Caco-2 (cell line): ENCODE measurements around the gene DIO1. TPM values are rescaled to one million over a fixed set of nuclear protein-coding genes. Genes with fewer than 3 reads are reported as not detected.
A peak's percentile ranks its signal among the peaks of the same experiment; 100 is the strongest.

ENCODE experiments used
- BruUV-seq: library from RNA; stranded (reverse); fragments of 400-500 nt; replicated peaks from 2 replicates; lab custom pipeline; 2021; lab: Mats Ljungman, UMichigan
- CTCF ChIA-PET: fragments of 300-600 bp; sonication (Branson Sonifier 250); formaldehyde crosslinking; loops from one replicate; lab custom pipeline; 2022; ENCODE audit warnings: antibody characterized with exemption; lab: Charles Lee
- POLR2A ChIA-PET: fragments of 300-600 bp; sonication (Branson Sonifier 250); formaldehyde crosslinking; loops from one replicate; lab custom pipeline; 2022; ENCODE audit warnings: antibody characterized with exemption; lab: Charles Lee
- DNase-seq, 2 experiments: peaks; one replicate each; pipeline versions ENCODE4 v3.0.0 to v3.0.0-alpha.2; 2020 to 2022
- H3K27me3 ChIP-seq: replicated peaks from 2 replicates; pipeline ENCODE4 v1.6.0; 2011; ENCODE audit warnings: low read length; ENCODE audit not compliant: control insufficient read depth, insufficient read depth
- H3K36me3 ChIP-seq: 2 replicates; pipeline ENCODE4 v1.5.1; 2011; ENCODE audit warnings: low read length; ENCODE audit not compliant: control insufficient read depth, insufficient read depth
- H3K4me1 ChIP-seq: fragments of 250-450 bp; sonication (Bioruptor Pico); 2 replicates; pipeline ENCODE4 v1.5.1; 2020; ENCODE audit warnings: mild to moderate bottlenecking
- H3K4me3 ChIP-seq: 2 replicates; pipeline ENCODE4 v1.5.1; 2011; ENCODE audit warnings: low read depth, mild to moderate bottlenecking, control low read depth, low read length
- H3K9me3 ChIP-seq: fragments of 250-450 bp; sonication (Bioruptor Pico); 2 replicates; pipeline ENCODE4 v1.5.1; 2020; ENCODE audit warnings: mild to moderate bottlenecking, moderate library complexity
- H3K27ac Mint-ChIP-seq: one replicate; pipeline ENCODE4 v1.8.0; 2022; ENCODE audit warnings: mixed read lengths; ENCODE audit not compliant: unreplicated experiment
- H3K27me3 Mint-ChIP-seq: one replicate; pipeline ENCODE4 v1.8.0; 2022; ENCODE audit warnings: mixed read lengths; ENCODE audit not compliant: insufficient read depth, unreplicated experiment
- H3K36me3 Mint-ChIP-seq: one replicate; pipeline ENCODE4 v1.8.0; 2022; ENCODE audit warnings: mild to moderate bottlenecking, mixed read lengths; ENCODE audit not compliant: insufficient read depth, unreplicated experiment
- H3K4me1 Mint-ChIP-seq: one replicate; pipeline ENCODE4 v1.8.0; 2022; ENCODE audit warnings: low read depth, mixed read lengths; ENCODE audit not compliant: unreplicated experiment
- H3K4me3 Mint-ChIP-seq: one replicate; pipeline ENCODE4 v1.8.0; 2022; ENCODE audit warnings: mild to moderate bottlenecking, moderate library complexity, mixed read lengths; ENCODE audit not compliant: unreplicated experiment
- H3K9me3 Mint-ChIP-seq: one replicate; pipeline ENCODE4 v1.8.0; 2022; ENCODE audit warnings: mixed read lengths; ENCODE audit not compliant: unreplicated experiment
- intact Hi-C: fragments of 100-400 bp; cut with micrococcal nuclease; formaldehyde crosslinking; loops from one replicate; pipeline ENCODE4 v1.10.0; 2022; ENCODE audit not compliant: unreplicated experiment
- total RNA-seq: library from RNA; stranded (reverse); gene quantifications from 2 replicates; pipeline ENCODE4 v1.2.3, GENCODE V29; 2022
- TF ChIP-seq, protein P1 (sequence below), 2 experiments: fragments of 200-600 bp in 1 of 2; IDR thresholded peaks; 1 replicate in 1 of 2; 2 replicates in 1 of 2; pipeline versions ENCODE4 v1.5.1 to v1.8.0; 2011 to 2022; ENCODE audit warnings: antibody characterized with exemption in 1 of 2, control low read depth in 1 of 2, inconsistent platforms in 1 of 2, low read depth in 1 of 2, low read length in 1 of 2, mild to moderate bottlenecking in 1 of 2, moderate library complexity in 1 of 2; ENCODE audit not compliant: insufficient read depth in 1 of 2, severe bottlenecking in 1 of 2, unreplicated experiment in 1 of 2

Gene DIO1
- total RNA-seq, 1 experiment from 2014 or later: 7.1 TPM

- H3K27me3 ChIP-seq: no peaks in the 10 kb centered on the region
- Mint-ChIP-seq H3K36me3 (peaks cover 9% of the 10 kb centered on the region), H3K27ac (peak overlapping the region; percentile 89), H3K27me3 (no peaks in the 10 kb centered on the region), H3K4me1 (no peaks in the 10 kb centered on the region), H3K4me3 (peak overlapping the region; percentile 93), H3K9me3 (no peaks in the 10 kb centered on the region)
- BruUV-seq: TSS peak; percentile 42
- no peaks in the 10 kb centered on the region for H3K36me3 ChIP-seq
- peaks cover 11% of the 10 kb centered on the region for H3K4me1 ChIP-seq
- POLR2A ChIA-PET: no interaction called here
- H3K9me3 ChIP-seq: no peaks in the 10 kb centered on the region
- TF ChIP-seq, protein P1, sequence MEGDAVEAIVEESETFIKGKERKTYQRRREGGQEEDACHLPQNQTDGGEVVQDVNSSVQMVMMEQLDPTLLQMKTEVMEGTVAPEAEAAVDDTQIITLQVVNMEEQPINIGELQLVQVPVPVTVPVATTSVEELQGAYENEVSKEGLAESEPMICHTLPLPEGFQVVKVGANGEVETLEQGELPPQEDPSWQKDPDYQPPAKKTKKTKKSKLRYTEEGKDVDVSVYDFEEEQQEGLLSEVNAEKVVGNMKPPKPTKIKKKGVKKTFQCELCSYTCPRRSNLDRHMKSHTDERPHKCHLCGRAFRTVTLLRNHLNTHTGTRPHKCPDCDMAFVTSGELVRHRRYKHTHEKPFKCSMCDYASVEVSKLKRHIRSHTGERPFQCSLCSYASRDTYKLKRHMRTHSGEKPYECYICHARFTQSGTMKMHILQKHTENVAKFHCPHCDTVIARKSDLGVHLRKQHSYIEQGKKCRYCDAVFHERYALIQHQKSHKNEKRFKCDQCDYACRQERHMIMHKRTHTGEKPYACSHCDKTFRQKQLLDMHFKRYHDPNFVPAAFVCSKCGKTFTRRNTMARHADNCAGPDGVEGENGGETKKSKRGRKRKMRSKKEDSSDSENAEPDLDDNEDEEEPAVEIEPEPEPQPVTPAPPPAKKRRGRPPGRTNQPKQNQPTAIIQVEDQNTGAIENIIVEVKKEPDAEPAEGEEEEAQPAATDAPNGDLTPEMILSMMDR (IDR thresholded peaks at IDR 0.05; ENCODE audit: insufficient read depth in 1 of 2, low read depth in 1 of 2, low read length in 1 of 2, severe bottlenecking in 1 of 2, unreplicated experiment in 1 of 2): no peak
- CTCF ChIA-PET: no interaction called here
- H3K4me3 ChIP-seq: no peak overlapping the region
- intact Hi-C loops: loop anchor here (1.0 kb wide), 1 partner anchor 22 kb away; no protein-coding TSS in a partner anchor
- DNase-seq: no peak
These were observed 5.3 kb upstream of the DIO1 start for GRCh38 chr1:53888681-53889080.

GRCh38 chr1:53889304-53890298, 4.4 kb upstream of the DIO1 start, which contains the start of gene YIPF1:
TSS of gene YIPF1 (minus strand) at chr1:53889797. CDS start at chr1:53888937, 860 bp downstream.
- peak; percentile 83 to 85 for DNase-seq
- H3K9me3 Mint-ChIP-seq: no peaks in the 10 kb centered on the region
- ChIA-PET CTCF (interaction anchor here (0.6 to 1.6 kb wide), 4 partner anchors 11 to 58 kb away, joined by 3 to 4 read pairs (median 4); partner anchors contain the start of gene IFT25), POLR2A (interaction anchor here (1.0 kb wide), 1 partner anchor 56 kb away, joined by 3 read pairs; the partner anchor contains the start of gene IFT25)
- H3K27ac Mint-ChIP-seq: peak within 1 kb of the TSS; percentile 89
- Histone ChIP-seq H3K27me3 (no peaks in the 10 kb centered on the region), H3K4me3 (peak within 1 kb of the TSS; percentile 69), H3K36me3 (no peaks in the 10 kb centered on the region), H3K4me1 (peaks cover 20% of the 10 kb centered on the region), H3K9me3 (no peaks in the 10 kb centered on the region)
- no peaks in the 10 kb centered on the region for H3K27me3 Mint-ChIP-seq
- H3K36me3 Mint-ChIP-seq: peaks cover 9% of the 10 kb centered on the region
- peak within 1 kb of the TSS; percentile 93 for H3K4me3 Mint-ChIP-seq
- no TSS peak for BruUV-seq
- TF ChIP-seq, protein P1 (IDR thresholded peaks at IDR 0.05; ENCODE audit: insufficient read depth in 1 of 2, low read depth in 1 of 2, low read length in 1 of 2, severe bottlenecking in 1 of 2, unreplicated experiment in 1 of 2): no peak
- peaks cover 9% of the 10 kb centered on the region for H3K4me1 Mint-ChIP-seq
- intact Hi-C loops: loop anchor here (1.0 kb wide), 1 partner anchor 21 kb away; no protein-coding TSS in a partner anchor

DNA sequence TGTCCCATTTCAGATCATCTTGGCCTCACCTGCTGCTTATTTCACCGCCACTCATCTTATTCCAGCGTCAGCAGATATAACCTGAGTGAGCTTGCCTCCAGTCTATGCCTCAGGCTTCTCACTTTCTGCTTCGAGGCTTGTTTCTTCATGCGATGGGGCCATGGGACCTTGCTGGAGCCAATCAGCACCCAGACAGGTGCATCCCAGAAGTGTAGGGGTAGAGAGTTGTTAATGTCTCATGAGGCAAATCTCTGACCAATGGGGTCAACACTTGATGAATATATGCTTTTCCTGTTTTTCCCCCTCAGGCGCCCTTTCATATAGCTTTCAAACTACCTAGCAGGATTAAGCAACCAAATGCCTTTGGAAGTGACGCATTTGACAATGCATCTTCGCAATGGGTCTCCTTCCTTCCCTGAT, 3.5 kb upstream of the DIO1 start:
- Histone ChIP-seq H3K36me3 (no peaks in the 10 kb centered on the region), H3K4me1 (peaks cover 24% of the 10 kb centered on the region), H3K27me3 (no peaks in the 10 kb centered on the region), H3K9me3 (no peaks in the 10 kb centered on the region), H3K4me3 (no peak overlapping the region)
- Mint-ChIP-seq H3K36me3 (peaks cover 9% of the 10 kb centered on the region), H3K27ac (peak overlapping the region; percentile 89), H3K27me3 (no peaks in the 10 kb centered on the region), H3K4me3 (peak overlapping the region; percentile 93), H3K4me1 (peaks cover 16% of the 10 kb centered on the region), H3K9me3 (no peaks in the 10 kb centered on the region)
- TF ChIP-seq, protein P1 (IDR thresholded peaks at IDR 0.05; ENCODE audit: insufficient read depth in 1 of 2, low read depth in 1 of 2, low read length in 1 of 2, severe bottlenecking in 1 of 2, unreplicated experiment in 1 of 2): no peak
- POLR2A ChIA-PET: no interaction called here
- intact Hi-C loops: no loop called here
- no TSS peak for BruUV-seq
- CTCF ChIA-PET: interaction anchor here (1.2 to 1.6 kb wide), 2 partner anchors 12 to 57 kb away, joined by 3 to 4 read pairs; no protein-coding TSS in a partner anchor
- DNase-seq: no peak
